Measurements from ENCODE around the gene DHRS12. TPM values are rescaled to one million over a fixed set of nuclear protein-coding genes. Genes with fewer than 3 reads are reported as not detected.

The DHRS12 gene
- total RNA-seq, 4 donors from 2014 or later = 3.5 to 25.8 (median 10.8) TPM

GRCh38 chr13:51839711-51840540, 36.0 kb upstream of the DHRS12 start:
- Histone ChIP-seq H3K9me3 (no peaks in the 10 kb centered on the region), H3K27ac (no peak overlapping the region), H3K4me3 (no peak overlapping the region), H3K27me3 (peaks cover 3% of the 10 kb centered on the region), H3K4me1 (no peaks in the 10 kb centered on the region), H3K36me3 (no peaks in the 10 kb centered on the region)
- 84% methylated on average over 10 of the region's 10 CpGs for WGBS
- TF ChIP-seq POLR2AphosphoS5 (IDR thresholded peaks at IDR 0.05) (no peak), EP300 (IDR thresholded peaks at IDR 0.05) (no peak), POLR2A (IDR thresholded peaks at IDR 0.05) (no peak), CTCF (IDR thresholded peaks at IDR 0.05) (no peak)
- DNase-seq (ENCODE audit: low spot score in 2 of 2) = no peak

GRCh38 chr13:51838240-51838846, 34.4 kb upstream of the DHRS12 start:
- Histone ChIP-seq H3K9me3 (no peaks in the 10 kb centered on the region), H3K27me3 (no peaks in the 10 kb centered on the region), H3K36me3 (no peaks in the 10 kb centered on the region), H3K4me1 (no peaks in the 10 kb centered on the region), H3K27ac (no peak overlapping the region), H3K4me3 (no peak overlapping the region)
- 75% methylated on average over 8 of the region's 8 CpGs for WGBS
- no peak for DNase-seq (ENCODE audit: low spot score in 2 of 2)
- TF ChIP-seq EP300 (IDR thresholded peaks at IDR 0.05) = no peak
- no peak for TF ChIP-seq CTCF (IDR thresholded peaks at IDR 0.05)
- TF ChIP-seq POLR2A (IDR thresholded peaks at IDR 0.05) = no peak
- TF ChIP-seq POLR2AphosphoS5 (IDR thresholded peaks at IDR 0.05) = no peak

GRCh38 chr13:51837016-51837415, 33.1 kb upstream of the DHRS12 start:
- Histone ChIP-seq H3K27me3 (no peaks in the 10 kb centered on the region), H3K36me3 (no peaks in the 10 kb centered on the region), H3K27ac (no peak overlapping the region), H3K9me3 (no peaks in the 10 kb centered on the region), H3K4me3 (no peak overlapping the region), H3K4me1 (no peaks in the 10 kb centered on the region)
- TF ChIP-seq POLR2AphosphoS5 (IDR thresholded peaks at IDR 0.05) (no peak), POLR2A (IDR thresholded peaks at IDR 0.05) (no peak), CTCF (IDR thresholded peaks at IDR 0.05) (no peak), EP300 (IDR thresholded peaks at IDR 0.05) (no peak)
- no peak for DNase-seq (ENCODE audit: low spot score in 2 of 2)
- WGBS = 94% methylated on average over 3 of the region's 3 CpGs

- WGBS = 62% methylated on average over 7 of the region's 7 CpGs
- no peak for DNase-seq (ENCODE audit: low spot score in 2 of 2)
- no peak overlapping the region for H3K4me3 ChIP-seq
- H3K27me3 ChIP-seq = no peaks in the 10 kb centered on the region
- no peaks in the 10 kb centered on the region for H3K4me1 ChIP-seq
- H3K9me3 ChIP-seq = no peaks in the 10 kb centered on the region
- TF ChIP-seq CTCF (IDR thresholded peaks at IDR 0.05) (no peak), EP300 (IDR thresholded peaks at IDR 0.05) (no peak), POLR2A (IDR thresholded peaks at IDR 0.05) (no peak), POLR2AphosphoS5 (IDR thresholded peaks at IDR 0.05) (no peak)
- no peaks in the 10 kb centered on the region for H3K36me3 ChIP-seq
- no peak overlapping the region for H3K27ac ChIP-seq
Measured at GRCh38 chr13:51834581-51835171, 30.7 kb upstream of the DHRS12 start.

GRCh38 chr13:51833980-51834379, 30.0 kb upstream of the DHRS12 start:
- WGBS = 83% methylated on average over 8 of the region's 10 CpGs
- TF ChIP-seq CTCF (IDR thresholded peaks at IDR 0.05) (no peak), POLR2AphosphoS5 (IDR thresholded peaks at IDR 0.05) (no peak), POLR2A (IDR thresholded peaks at IDR 0.05) (no peak), EP300 (IDR thresholded peaks at IDR 0.05) (no peak)
- Histone ChIP-seq H3K4me1 (no peaks in the 10 kb centered on the region), H3K27me3 (no peaks in the 10 kb centered on the region), H3K36me3 (no peaks in the 10 kb centered on the region), H3K9me3 (no peaks in the 10 kb centered on the region), H3K4me3 (no peak overlapping the region), H3K27ac (no peak overlapping the region)
- DNase-seq (ENCODE audit: low spot score in 2 of 2) = no peak

Measured in suprapubic skin (tissue), 4 donors.